ENCODE results near the gene C1orf159.
"Not testable (repeated sequence)": the region's sequence is repeated elsewhere in the genome, so short reads cannot be mapped to it uniquely, and the experiment has no call there.

C1orf159 gene

DNA sequence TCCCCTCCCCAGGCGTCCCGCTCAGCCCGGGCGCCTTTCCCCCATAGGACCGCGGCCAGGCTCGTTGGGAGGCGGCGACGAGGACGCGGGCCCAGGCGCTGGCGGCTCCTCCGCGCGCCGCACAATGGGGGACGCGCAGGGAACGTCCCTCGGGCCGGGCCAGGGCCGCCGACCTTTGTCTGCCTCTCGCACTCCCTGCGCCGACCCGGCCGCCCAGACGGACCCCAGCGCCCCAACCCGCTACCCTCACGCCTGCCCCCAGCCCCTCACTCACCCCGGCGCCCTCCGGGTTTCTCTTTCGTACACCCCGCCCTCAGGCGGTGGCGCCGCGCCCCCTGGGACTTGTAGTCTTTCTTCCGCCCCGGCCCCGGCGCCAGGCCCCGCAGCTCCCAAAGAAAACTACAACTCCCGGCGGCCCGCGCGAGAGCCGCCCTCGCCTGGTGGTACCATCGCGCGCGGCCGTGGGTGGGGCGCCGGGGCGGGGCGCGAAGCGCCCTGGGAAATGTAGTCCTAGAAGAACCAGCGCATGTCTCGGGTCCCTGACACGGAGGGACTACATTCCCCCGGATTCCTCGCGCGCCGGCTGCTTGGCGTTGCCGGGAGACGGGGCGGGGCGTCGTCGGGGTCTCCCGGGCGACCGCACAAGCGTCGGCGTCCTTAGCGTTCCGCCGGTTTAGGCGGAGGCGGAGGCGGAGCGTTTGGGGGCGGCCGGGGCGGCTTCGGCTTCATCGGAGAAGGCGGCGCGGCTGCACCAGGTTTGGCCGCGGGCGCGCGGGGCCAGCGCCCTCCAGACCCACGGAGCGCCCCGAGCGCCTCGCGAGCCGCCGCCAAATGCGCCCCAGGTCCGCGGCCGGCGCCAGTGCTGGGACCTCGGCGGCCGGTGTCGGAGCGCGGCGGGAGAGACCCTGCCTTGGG, at the start of gene C1orf159:
C1orf159 (minus strand) TSS at position 304 of the 915 bp plus-strand sequence. CDS start 24,546 bp downstream, outside the sequence.
- DNase-seq (ENCODE audit: low read depth), result peak; percentile 87

DNA sequence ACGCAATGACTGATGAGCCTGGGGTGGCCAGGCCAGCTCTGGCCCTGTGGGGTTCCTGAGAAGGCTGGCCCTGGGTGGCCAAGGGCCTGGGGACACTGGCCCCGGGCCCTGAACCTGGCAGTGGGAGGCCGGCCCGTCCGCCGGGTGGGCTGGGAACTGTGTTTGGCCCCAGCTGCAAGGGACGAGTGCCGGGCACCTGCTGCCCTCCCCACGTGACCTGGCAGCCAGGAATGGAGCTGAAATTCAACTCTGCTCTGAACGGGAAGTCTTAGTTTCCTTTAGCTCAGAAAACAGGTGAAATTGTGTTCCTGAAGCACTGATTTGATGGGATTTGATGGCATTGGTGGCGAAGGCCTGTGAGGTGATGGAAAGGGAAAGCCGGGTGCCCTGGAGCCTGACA, 49.6 kb upstream of the C1orf159 start:
- DNase-seq (ENCODE audit: low read depth), result no peak

DNA sequence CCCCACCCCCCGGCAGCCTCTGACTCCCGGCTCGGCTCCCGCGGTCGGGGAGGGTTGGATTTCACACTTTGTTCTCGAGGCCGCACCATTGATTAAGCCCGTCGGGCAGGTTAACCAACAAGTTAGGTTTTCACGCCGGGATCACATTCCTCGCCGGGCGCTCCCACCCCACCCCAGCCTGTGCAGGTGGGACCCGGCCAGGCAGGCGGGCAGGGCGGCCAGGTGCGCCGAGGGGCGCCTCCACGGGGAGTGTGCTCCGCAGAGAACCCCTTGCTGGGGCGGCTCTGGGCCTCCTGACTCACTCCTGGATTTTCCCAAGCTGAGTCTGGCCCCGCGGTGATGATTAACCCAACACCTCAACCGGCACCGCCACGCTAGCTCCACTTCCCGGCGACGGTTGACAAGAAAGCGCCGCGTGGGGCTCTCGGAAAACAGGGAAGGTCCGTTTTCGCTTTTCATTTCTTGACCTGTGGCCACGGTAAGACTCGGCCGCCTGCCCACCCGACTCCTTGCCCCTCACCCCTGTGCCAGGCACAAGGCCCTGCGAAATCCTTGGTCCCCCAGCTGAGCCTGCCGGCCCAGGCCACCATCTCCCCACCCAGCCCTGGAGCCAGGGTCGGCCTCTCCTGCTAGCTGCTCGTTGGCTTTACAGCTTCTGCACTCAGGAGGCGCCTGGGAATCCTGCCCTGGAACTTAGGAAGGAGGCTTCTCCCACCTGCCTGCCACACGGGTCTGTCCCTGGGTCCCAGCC, 49.0 kb upstream of the C1orf159 start:
- DNase-seq (ENCODE audit: low read depth), result no peak

DNA sequence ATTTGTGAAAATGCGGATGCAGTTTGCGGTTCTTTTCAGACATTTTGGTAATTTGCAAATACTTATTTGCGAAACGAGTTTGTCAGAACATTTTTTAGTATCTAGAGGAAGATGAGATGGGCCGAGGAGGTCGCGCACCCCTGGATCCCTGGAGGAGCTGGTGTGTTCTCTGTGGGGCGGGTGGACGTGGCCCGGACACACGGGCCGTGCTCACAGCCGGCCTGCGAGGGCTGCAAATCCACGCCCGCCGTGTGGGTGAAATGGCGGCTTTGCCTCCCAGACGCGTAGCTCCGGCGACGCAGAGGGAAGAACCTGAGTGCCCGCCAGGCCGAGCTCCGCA, 48.4 kb upstream of the C1orf159 start:
- DNase-seq (ENCODE audit: low read depth), result no peak

DNA sequence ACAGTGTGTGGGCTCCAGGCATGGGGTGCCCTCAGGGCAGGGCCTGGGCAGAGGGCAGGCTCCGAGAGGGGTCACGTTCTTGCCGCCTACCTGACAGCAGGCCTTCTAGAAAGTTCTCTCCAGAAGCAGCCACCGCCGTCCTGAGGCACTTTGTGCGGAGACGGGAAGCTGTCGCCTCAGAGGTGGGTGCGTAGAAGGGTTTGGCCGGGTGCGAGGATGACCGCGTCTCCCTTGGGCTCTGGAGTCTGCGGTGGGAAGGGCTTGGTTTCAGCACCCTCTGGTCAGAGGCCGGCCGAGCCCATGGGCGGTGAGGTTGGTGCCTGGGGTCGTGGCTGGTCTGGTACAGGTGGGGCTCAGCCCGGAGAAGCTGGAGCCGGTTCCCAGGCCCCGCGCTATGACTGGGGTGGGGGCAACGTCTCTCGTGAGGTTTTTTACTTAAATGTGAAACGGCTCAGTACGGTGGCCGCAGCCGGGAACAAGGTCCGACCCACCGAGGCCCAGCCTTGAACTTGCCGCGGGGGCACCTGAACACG, 47.7 kb upstream of the C1orf159 start:
- no peak for DNase-seq (ENCODE audit: low read depth)

DNA sequence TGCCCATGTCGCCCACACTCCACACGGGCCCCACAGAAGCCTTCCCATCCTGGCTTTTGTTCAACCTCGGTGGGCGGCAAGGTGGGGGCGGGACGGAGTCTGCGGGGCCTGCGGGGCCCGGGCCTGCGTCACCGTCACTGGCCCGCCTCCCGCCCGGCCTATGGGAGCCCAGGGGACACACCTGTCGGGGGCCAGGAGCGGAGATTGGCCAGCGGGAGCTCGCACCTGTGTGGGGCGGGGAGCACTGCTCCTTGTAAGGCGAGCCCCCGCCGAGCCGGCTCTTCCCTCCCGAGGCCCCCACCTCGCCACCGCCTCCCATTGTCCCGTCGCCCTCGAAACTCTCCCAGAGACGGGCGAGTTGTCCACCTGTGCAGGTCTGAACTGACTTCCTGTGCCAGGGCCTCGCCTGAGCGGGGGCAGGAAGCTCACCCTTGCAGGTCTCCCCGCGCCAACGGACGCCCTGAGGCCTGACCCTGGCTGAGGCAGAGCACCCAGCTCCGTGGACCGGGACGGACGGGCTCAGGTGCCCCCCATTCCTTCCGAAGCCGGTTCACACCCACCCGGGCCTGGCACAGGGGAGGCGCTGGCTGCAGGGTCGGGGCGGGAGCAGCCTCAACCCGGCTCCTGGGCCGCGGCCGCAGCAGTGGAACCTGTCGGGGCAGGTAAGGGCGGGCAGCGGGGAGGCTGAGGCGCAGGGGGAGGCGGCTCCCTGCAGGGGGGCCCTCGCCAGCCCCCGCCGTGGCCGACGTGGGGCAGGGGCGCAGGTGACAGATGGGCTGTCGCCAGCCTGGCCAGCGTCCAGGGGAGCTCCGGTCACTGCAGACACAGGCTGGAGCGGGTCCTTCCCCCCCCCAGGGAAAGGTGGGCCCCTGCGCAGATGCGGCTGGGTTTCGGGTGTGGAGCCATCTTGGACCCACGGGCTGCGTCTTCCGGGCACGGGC, 47.0 kb upstream of the C1orf159 start:
- DNase-seq (ENCODE audit: low read depth), result no peak

DNA sequence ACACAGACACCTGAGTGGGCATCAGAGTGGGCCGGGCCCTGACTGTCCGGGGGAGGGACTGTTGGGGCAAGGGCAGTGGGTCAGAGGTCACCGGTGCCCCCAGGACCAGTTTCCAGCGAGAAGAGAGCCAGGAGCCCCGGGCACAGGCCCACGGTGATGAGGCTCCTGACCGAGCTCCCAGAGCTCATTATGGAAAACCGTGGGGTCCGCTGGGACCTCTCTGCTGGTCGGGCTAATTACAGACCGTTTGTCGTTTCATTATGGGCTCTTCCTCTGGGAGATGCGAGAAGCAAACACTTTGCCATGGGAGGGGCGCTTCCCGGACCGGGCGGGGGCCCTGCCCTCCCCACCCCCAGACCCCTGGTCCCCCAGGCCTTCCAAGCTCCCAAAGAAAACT, 45.8 kb upstream of the C1orf159 start:
- no peak for DNase-seq (ENCODE audit: low read depth)

DNA sequence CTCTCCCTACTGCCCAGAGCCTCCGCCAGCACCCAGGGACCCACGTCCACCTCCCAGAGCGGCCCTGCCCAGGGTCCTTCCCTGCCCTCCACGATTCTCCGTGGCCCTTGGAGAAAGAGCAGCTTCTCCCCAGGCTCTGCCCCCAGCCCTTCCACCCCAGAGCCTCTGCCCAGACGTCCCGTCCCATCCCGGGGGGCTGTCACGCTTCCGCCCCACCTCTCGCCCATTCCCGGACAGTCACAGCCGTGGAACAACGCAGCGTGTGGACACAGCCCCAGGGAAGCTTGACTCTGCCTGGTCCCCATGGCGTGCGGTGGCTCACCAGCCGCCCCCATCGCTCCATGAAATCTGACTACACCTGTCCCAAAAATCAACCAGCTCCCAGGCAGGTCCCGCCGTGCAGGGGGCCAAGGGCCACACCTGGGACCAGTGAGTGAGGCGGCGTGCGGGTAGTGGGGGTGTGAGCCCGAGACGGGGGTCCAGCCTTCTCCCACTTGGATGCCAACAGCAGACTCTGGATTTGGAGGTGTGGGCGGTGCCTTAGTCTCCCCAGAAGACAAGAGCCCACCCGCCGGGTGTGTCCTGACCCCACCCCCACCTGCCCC, 45.3 kb upstream of the C1orf159 start:
- no peak for DNase-seq (ENCODE audit: low read depth)

DNA sequence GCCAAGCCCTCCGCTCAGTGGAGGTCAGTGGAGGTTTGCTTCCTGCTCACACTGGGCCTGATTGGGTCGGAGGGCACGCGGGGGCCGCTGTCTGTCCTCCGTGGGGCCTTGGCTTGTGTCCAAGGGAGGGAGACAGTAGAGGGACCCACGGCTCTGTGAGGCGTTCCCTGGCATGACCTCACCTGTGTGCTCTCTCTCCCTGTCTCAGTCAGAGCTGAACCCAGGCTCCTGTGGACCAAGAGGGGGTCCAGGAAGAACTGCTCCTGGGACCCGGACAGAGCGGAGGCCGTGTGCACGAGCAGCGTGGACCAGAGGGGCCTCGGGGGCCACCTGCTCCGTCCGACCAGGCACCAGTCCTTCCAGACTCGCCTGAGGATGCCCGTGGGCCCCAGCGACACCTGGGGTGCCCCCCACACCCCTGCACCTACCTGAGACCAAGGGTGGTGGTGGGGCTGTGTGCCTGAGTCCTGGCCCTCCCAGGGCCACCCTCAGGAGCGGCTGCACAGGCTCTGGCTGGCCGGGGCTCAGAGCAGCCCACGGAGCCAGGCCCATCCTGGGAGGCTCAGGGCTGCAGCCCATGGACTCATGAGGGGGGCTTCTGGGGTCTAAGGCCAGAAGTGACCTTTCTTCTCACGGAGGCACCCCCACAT, 44.5 kb upstream of the C1orf159 start:
- DNase-seq (ENCODE audit: low read depth), result no peak

DNA sequence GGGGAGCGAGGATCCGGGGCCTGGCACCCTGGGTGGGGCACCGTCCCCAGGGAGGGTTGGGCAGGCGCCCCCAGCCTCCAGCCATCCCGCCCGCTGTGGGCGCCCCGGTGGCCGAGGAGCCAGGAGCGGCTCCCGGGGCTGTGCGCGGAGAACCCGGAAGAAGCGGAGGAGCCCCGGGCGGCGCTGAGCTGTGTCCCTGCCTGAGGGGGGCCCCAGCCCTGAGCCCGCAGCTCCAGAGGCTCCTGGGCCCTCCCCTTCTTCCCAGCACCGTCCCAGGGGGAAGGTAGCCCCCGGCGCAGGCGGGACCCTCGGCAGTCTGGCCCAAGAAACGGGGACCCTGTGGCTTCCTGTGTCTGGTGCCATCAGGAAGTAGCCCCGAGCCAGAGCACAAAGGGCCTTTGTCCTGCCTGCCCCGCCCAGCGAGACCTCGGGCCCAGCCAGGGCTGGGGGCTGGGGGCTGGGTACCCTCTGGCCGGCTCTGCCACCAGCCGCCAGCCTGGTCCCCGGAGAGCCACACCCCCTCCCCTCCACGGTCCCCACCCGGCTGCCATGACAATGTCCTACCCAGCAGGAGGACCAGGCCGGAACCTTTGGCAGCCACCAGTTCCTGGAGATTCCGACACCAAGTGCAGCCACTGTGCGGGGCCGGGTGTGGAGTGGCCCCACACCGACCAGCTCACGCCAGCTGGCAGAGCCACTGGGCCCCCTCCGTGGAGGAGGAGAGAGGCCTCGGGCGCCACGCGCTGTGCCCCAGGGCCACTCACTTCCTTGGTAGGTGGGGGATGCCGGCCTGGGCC, 42.2 kb upstream of the C1orf159 start:
- no peak for DNase-seq (ENCODE audit: low read depth)

DNA sequence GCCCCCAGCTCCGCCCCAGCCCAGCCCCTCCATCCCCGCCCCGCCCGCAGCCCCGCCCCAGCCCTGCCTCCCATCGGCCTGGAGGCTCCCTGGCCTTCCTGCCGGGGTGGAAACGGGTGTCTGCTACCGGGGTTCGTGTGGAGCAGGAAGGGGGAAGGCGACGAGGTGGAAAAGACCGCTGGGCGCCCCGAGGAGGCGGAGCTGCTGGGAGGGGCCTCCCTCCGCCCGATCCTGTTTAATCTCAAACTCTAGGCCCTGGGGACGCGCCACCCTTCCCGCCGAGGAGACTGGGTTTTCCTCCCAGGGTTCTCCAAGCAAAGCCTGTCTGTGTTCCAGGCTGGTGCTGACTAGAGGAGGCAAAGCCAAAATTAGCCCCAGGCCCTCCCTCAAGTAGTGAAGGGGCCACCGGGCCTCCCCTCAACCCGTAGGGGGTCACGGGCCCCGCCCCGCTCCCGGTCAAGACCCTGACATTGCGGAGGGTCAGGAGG, 41.6 kb upstream of the C1orf159 start:
- peak; percentile 61 for DNase-seq (ENCODE audit: low read depth)

DNA sequence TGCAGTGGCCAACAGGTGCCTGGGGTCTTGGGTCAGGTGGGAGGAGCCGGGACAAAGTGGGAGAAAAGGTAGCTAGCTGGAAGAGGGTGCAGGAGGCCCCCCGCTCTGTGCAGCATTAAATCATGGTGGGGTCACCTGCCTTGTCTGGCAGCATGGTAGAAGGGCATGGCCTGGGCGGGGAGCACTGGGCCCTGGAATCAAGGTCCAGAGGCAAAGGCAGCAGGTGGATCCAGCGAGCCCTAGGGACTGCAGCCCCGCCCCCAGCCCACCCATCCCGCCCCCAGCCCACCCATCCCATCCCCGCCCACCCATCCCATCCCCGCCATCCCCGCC, 41.1 kb upstream of the C1orf159 start:
- DNase-seq (ENCODE audit: low read depth), result no peak

DNA sequence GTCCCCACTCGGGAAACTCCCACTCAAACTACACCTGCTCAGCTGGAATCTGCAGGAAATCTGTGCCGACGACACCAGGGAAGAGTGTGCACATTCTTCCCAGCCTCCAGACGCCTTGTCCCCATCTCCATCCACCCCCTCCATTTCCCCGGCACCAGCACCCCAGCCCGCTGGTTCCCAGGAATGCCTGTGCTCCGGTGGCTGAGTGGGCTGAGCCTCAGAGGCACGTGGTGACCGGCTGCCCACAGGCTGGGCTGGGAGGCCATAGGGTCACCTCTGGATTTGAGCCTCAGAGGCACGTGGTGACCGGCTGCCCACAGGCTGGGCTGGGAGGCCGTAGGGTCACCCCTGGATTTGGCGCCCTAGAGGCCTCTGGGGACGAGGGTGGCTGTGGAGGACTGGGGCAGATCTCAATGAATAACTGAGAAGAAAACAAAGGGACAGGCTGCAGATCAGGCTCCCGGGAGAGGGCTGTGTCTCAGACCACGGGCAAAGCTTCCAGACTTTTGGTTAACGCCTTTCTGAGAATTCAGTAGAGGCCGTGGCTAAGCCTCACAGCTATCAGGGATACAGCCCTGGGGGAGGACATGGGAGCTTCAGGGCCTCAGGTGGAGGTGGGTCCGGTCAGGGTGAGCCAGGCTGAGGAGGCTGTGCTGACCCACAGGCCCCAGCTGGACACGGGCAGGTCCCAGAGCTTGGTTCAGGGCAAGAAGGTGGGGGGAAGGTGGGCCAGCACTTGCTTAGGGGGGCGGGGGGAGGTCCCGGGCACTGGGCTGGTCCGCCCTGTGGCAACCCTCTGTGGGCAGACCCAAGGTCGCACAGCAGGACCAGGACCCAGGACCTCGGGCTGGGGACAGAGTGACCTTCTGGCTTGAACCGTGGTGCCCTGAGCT, 40.5 kb upstream of the C1orf159 start:
- DNase-seq (ENCODE audit: low read depth), result no peak

DNA sequence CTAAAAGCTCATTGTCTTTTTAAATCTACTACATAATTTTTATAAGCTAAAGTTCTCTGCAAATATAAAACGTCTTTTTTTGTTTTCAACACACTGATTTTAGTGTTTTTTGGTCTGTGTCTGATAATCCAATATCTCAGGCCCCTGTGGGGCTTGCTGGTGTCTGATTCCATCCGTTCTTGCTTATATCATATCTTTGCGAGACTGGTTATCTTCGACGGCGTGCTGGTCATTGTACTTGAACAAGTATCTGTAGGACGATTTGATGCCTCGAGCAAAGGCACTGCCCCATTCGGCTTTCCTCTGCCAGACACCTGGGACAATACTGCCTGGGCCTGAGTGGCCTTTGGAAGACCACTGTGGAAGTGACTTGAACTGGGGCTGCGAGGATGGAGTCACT, 39.4 kb upstream of the C1orf159 start:
- DNase-seq (ENCODE audit: low read depth), result no peak

DNA sequence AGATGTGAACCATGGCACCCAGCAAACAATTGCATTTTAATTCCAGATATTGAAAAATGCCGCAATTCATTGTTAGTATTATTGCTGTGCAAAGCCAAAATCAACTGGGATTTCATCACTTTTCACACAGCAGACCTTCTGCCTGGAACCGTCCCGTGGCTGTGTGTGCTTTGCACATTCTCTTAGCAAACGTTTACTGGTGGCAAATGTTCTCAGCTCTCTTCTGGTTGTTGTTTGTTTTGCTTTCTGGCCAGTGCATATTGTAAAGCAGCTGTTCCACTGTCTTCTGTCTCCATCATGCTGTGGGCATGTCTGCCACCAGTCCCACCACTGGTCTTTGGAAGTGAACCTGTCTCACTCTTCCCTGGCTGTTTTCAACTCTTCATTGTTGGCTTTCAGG, 38.0 kb upstream of the C1orf159 start:
- DNase-seq (ENCODE audit: low read depth), result no peak

DNA sequence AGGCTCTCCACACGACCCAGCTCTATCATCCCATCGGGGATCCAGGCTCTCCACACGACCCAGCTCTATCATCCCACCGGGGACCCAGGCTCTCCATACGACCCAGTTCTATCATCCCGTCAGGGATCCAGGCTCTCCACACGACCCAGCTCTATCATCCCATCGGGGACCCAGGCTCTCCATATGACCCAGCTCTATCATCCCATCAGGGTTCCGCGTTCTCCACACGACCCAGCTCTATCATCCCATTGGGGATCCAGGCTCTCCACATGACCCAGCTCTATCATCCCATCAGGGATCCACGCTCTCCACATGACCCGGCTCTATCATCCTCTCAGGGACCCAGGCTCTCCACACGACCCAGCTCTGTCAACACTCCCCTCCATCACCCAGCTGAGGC, 37.3 kb upstream of the C1orf159 start:
- DNase-seq (ENCODE audit: low read depth), result not testable (repeated sequence)

DNA sequence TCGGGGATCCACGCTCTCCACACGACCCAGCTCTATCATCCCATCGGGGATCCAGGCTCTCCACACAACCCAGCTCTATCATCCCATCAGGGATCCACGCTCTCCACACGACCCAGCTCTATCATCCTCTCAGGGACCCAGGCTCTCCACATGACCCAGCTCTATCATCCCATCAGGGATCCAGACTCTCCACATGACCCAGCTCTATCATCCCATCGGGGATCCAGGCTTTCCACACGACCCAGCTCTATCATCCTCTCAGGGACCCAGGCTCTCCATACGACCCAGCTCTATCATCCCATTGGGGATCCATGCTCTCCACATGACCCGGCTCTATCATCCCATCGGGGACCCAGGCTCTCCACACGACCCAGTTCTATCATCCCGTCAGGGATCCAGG, 36.5 kb upstream of the C1orf159 start:
- DNase-seq (ENCODE audit: low read depth), result not testable (repeated sequence)

DNA sequence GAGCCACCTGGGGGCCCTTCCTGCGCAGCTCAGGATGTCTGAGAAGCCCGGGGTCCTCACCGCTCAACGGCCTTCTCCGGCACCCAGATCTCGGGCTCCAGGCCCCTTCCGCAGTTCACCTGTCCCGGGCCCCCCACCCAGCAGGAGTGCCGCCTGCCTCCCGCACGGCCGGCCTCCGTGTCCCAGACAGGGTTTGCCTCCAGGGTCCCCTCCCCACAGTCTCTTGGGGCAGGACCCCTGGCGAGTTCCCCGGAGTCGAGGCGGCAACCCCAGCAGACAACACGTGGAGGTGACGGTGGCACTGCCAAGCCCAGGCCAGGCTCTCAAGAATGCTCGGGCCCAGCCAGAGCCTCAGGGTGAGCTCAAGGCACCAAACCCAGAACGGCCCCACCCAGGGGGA, 35.4 kb upstream of the C1orf159 start:
- DNase-seq (ENCODE audit: low read depth), result no peak

DNA sequence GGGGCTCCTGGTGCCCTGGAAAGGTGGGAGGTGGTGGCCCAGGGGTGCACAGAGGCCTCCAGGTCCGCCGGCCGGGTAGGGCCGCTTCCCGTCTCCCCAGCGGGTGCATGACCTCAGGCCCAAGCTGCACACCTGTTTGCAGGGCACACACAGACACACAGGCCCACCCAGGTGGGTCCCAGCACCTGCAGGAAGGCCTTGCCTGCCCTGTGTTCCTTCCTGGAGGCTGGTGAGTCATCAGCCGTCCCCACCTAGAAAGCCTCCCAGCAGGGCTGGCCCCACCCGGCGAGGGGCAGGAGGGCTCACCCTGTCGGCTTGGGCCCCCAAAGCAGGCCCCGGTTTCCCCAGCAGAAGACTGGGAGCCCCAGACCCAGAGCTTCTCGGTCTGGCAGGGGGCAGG, 34.2 kb upstream of the C1orf159 start:
- DNase-seq (ENCODE audit: low read depth), result no peak

All from GM04503 (cell line).